GM04504 (cell line): ENCODE data around the gene TMEM255B.
"Not testable (repeated sequence)": the region's sequence is repeated elsewhere in the genome, so short reads cannot be mapped to it uniquely, and the experiment has no call there.

Experiments used
- DNase-seq: peaks from one replicate; pipeline ENCODE4 v3.0.0-alpha.2; 2012; ENCODE audit warnings: low read depth

TMEM255B gene

GRCh38 chr13:113734826-113735125 is 24.2 kb upstream of the TMEM255B start:
- no peak for DNase-seq

GRCh38 chr13:113735194-113735593 is 23.8 kb upstream of the TMEM255B start:
- no peak for DNase-seq

- DNase-seq, result no peak
Measured at GRCh38 chr13:113735750-113736149, 23.3 kb upstream of the TMEM255B start.

GRCh38 chr13:113736258-113736731 is 22.7 kb upstream of the TMEM255B start:
- no peak for DNase-seq

GRCh38 chr13:113737803-113738202 is 21.2 kb upstream of the TMEM255B start:
- DNase-seq, result no peak

GRCh38 chr13:113739527-113740285 is 19.3 kb upstream of the TMEM255B start:
- DNase-seq, result no peak

GRCh38 chr13:113740286-113740556 is 18.8 kb upstream of the TMEM255B start:
- DNase-seq, result no peak

- no peak for DNase-seq
Measured at GRCh38 chr13:113740661-113741060, 18.4 kb upstream of the TMEM255B start.

GRCh38 chr13:113741191-113741668 is 17.8 kb upstream of the TMEM255B start:
- DNase-seq, result no peak

- DNase-seq, result no peak
Measured at GRCh38 chr13:113742000-113742441, 17.0 kb upstream of the TMEM255B start.

GRCh38 chr13:113742445-113743120 is 16.4 kb upstream of the TMEM255B start:
- no peak for DNase-seq

GRCh38 chr13:113743366-113744195 is 15.4 kb upstream of the TMEM255B start:
- DNase-seq, result no peak

- DNase-seq, result no peak
Measured at GRCh38 chr13:113744197-113745000, 14.6 kb upstream of the TMEM255B start.

GRCh38 chr13:113745059-113745458 is 14.0 kb upstream of the TMEM255B start:
- DNase-seq, result no peak

- not testable (repeated sequence) for DNase-seq
Measured at GRCh38 chr13:113745500-113746142, 13.4 kb upstream of the TMEM255B start.

GRCh38 chr13:113746143-113746525 is 12.9 kb upstream of the TMEM255B start:
- no peak for DNase-seq

- DNase-seq, result no peak
Measured at GRCh38 chr13:113746671-113747070, 12.4 kb upstream of the TMEM255B start.

- DNase-seq, result no peak
Measured at GRCh38 chr13:113747291-113747833, 11.7 kb upstream of the TMEM255B start.

GRCh38 chr13:113748101-113748861 is 10.7 kb upstream of the TMEM255B start:
- DNase-seq, result no peak

- DNase-seq, result no peak
Measured at GRCh38 chr13:113748862-113749451, 10.1 kb upstream of the TMEM255B start.
